HCT116 (cell line): ENCODE measurements around the gene CLIP2. TPM values are rescaled to one million over a fixed set of nuclear protein-coding genes. Genes with fewer than 3 reads are reported as not detected.

Experiments used
- ATAC-seq: fragments of 200-7000 bp; cut with Tn5 transposase; 2 replicates; pipeline ENCODE4 v1.9.1; 2020; ENCODE audit warnings: mild to moderate bottlenecking, moderate library complexity
- BruUV-seq: library from RNA; stranded (reverse); fragments of 400-500 nt; replicated peaks from 2 replicates; lab custom pipeline; 2021; lab: Mats Ljungman, UMichigan
- CTCF ChIA-PET: fragments of 300-600 bp; sonication (Branson Sonifier 250); formaldehyde crosslinking; loops from one replicate; lab custom pipeline; 2021; ENCODE audit warnings: antibody characterized with exemption; lab: Charles Lee
- POLR2A ChIA-PET: fragments of 300-600, 350-600 bp; sonication (Branson Sonifier 250); formaldehyde crosslinking; loops from one replicate; lab custom pipeline; 2021; ENCODE audit warnings: antibody characterized with exemption; lab: Charles Lee
- RAD21 ChIA-PET, 2 experiments: fragments of 300-600 bp; sonication (Branson Sonifier 250); formaldehyde crosslinking; loops; one replicate each; lab custom pipeline; 2023; ENCODE audit warnings: low total read pairs in 2 of 2; ENCODE audit not compliant: uncharacterized antibody in 2 of 2, unreplicated experiment in 2 of 2, low non-redundant PET in 1 of 2; lab: Charles Lee
- DNase-seq: peaks from one replicate; pipeline ENCODE4 v3.0.0-alpha.2; 2010; ENCODE audit warnings: low read depth, low spot score
- H2AFZ ChIP-seq: fragments of 200-600 bp; shearing (Covaris generic), sonication (generic); 2 replicates; pipeline ENCODE4 v1.6.1; 2017; ENCODE audit warnings: low read depth, mixed run types, mixed read lengths, antibody characterized with exemption, low read length; ENCODE audit not compliant: poor library complexity, severe bottlenecking
- H3K27ac ChIP-seq: 2 replicates; pipeline ENCODE4 v1.5.1; 2012; ENCODE audit warnings: low read depth, low read length
- H3K27me3 ChIP-seq: fragments of 200-600 bp; sonication (generic); 2 replicates; pipeline ENCODE4 v1.6.1; 2016; ENCODE audit warnings: mixed run types, low read length, mixed read lengths; ENCODE audit not compliant: insufficient read depth
- H3K36me3 ChIP-seq, 2 experiments: fragments of 200-500 bp in 1 of 2; fragments of 200-600 bp in 1 of 2; sonication (Bioruptor generic) in 1 of 2; sonication (generic) in 1 of 2; 2 replicates each; pipeline versions ENCODE4 v1.5.1 to v1.6.1; 2014 to 2016; ENCODE audit warnings: low read length in 2 of 2, inconsistent platforms in 1 of 2, mixed read lengths in 1 of 2, mixed run types in 1 of 2; ENCODE audit not compliant: insufficient read depth in 2 of 2, control insufficient read depth in 1 of 2
- H3K4me1 ChIP-seq, 2 experiments: fragments of 200-600 bp in 1 of 2; sonication (generic) in 1 of 2; 2 replicates each; pipeline versions ENCODE4 v1.5.1 to v1.6.1; 2012 to 2017; ENCODE audit warnings: low read length in 2 of 2, inconsistent platforms in 1 of 2, mild to moderate bottlenecking in 1 of 2, mixed read lengths in 1 of 2, mixed run types in 1 of 2, moderate library complexity in 1 of 2; ENCODE audit not compliant: insufficient read depth in 2 of 2, control insufficient read depth in 1 of 2
- H3K4me2 ChIP-seq: fragments of 200-600 bp; sonication (generic); 2 replicates; pipeline ENCODE4 v1.6.1; 2017; ENCODE audit warnings: mixed run types, low read length, mixed read lengths
- H3K4me3 ChIP-seq, 2 experiments: fragments of 200-600 bp in 1 of 2; sonication (generic) in 1 of 2; replicated peaks in 1 of 2; 2 replicates each; pipeline ENCODE4 v1.5.1; 2011 to 2016; ENCODE audit warnings: low read length in 2 of 2, control low read depth in 1 of 2, low read depth in 1 of 2, mild to moderate bottlenecking in 1 of 2, mixed read lengths in 1 of 2, mixed run types in 1 of 2
- H3K79me2 ChIP-seq: fragments of 200-600 bp; sonication (generic); 2 replicates; pipeline ENCODE4 v1.6.1; 2017; ENCODE audit warnings: mild to moderate bottlenecking, mixed run types, low read length, moderate library complexity, mixed read lengths; ENCODE audit not compliant: insufficient read depth
- H3K9ac ChIP-seq: fragments of 200-600 bp; sonication (generic); 2 replicates; pipeline ENCODE4 v1.6.1; 2016; ENCODE audit warnings: low read length, mixed read lengths
- H3K9me2 ChIP-seq: fragments of 200-600 bp; sonication (generic), shearing (Covaris generic); 2 replicates; pipeline ENCODE4 v1.6.1; 2017; ENCODE audit warnings: mixed run types, mild to moderate bottlenecking, moderate library complexity; ENCODE audit not compliant: insufficient read depth
- H3K9me3 ChIP-seq, 2 experiments: fragments of 200-500 bp in 1 of 2; fragments of 200-600 bp in 1 of 2; sonication (Bioruptor generic) in 1 of 2; sonication (generic) in 1 of 2; 2 replicates each; pipeline ENCODE4 v1.6.1; 2014 to 2017; ENCODE audit warnings: low read length in 2 of 2, mixed read lengths in 2 of 2, inconsistent platforms in 1 of 2, low read depth in 1 of 2, mild to moderate bottlenecking in 1 of 2, mixed run types in 1 of 2, moderate library complexity in 1 of 2; ENCODE audit not compliant: control insufficient read depth in 1 of 2, insufficient read depth in 1 of 2
- H4K20me1 ChIP-seq: fragments of 200-600 bp; sonication (generic), shearing (Covaris generic); 2 replicates; pipeline ENCODE4 v1.6.1; 2017; ENCODE audit warnings: mixed run types, mild to moderate bottlenecking, moderate library complexity; ENCODE audit not compliant: insufficient read depth
- CBX3 ChIP-seq: IDR thresholded peaks from 2 replicates; pipeline ENCODE4 v1.6.1; 2012; ENCODE audit warnings: low read depth
- CEBPB ChIP-seq: IDR thresholded peaks from 2 replicates; pipeline ENCODE4 v1.6.1; 2012; ENCODE audit warnings: low read depth
- EZH2phosphoT487 ChIP-seq: fragments of 200-600 bp; IDR thresholded peaks from 2 replicates; pipeline ENCODE4 v1.6.1; 2018; ENCODE audit warnings: antibody characterized with exemption, borderline replicate concordance
- JUND ChIP-seq: IDR thresholded peaks from 2 replicates; pipeline ENCODE4 v1.6.1; 2012
- MAX ChIP-seq: IDR thresholded peaks from 2 replicates; pipeline ENCODE4 v1.6.1; 2012
- POLR2AphosphoS5 ChIP-seq: IDR thresholded peaks from 2 replicates; pipeline ENCODE4 v1.6.1; 2011; ENCODE audit warnings: mild to moderate bottlenecking, low read depth, low read length, moderate library complexity
- RAD21 ChIP-seq: IDR thresholded peaks from 2 replicates; pipeline ENCODE4 v1.6.1; 2012; ENCODE audit warnings: low read depth, mild to moderate bottlenecking
- REST ChIP-seq: IDR thresholded peaks from 2 replicates; pipeline ENCODE4 v1.6.1; 2012; ENCODE audit warnings: low read depth
- SIN3A ChIP-seq: IDR thresholded peaks from 2 replicates; pipeline ENCODE4 v1.6.1; 2012; ENCODE audit warnings: low read depth
- SP1 ChIP-seq: IDR thresholded peaks from 2 replicates; pipeline ENCODE4 v1.6.1; 2012; ENCODE audit warnings: low read depth
- SRF ChIP-seq: IDR thresholded peaks from 2 replicates; pipeline ENCODE4 v1.6.1; 2012; ENCODE audit warnings: low read depth
- TCF7L2 ChIP-seq: IDR thresholded peaks from 2 replicates; pipeline ENCODE4 v1.7.0; 2011; ENCODE audit warnings: borderline replicate concordance, inconsistent platforms; ENCODE audit not compliant: insufficient read depth, insufficient read length; ENCODE audit errors: extremely low read depth
- YY1 ChIP-seq: IDR thresholded peaks from 2 replicates; pipeline ENCODE4 v1.6.1; 2011; ENCODE audit warnings: low read length, low read depth, moderate library complexity, mild to moderate bottlenecking; ENCODE audit not compliant: insufficient replicate concordance; ENCODE audit errors: extremely low read depth
- ZBTB33 ChIP-seq: IDR thresholded peaks from 2 replicates; pipeline ENCODE4 v1.6.1; 2011; ENCODE audit warnings: mild to moderate bottlenecking, low read length, moderate library complexity; ENCODE audit not compliant: insufficient replicate concordance; ENCODE audit errors: extremely low read depth
- ZNF274 ChIP-seq: fragments of 200-500 bp; sonication (Bioruptor generic); IDR thresholded peaks from 2 replicates; pipeline ENCODE4 v1.6.1; 2014; ENCODE audit warnings: mild to moderate bottlenecking, low read depth, low read length, inconsistent platforms
- intact Hi-C: fragments of 100-400 bp; cut with micrococcal nuclease; formaldehyde crosslinking; loops from 2 replicates; pipeline ENCODE4 v1.10.0; 2022
- total RNA-seq: library from RNA; stranded (reverse); gene quantifications from one replicate; pipeline ENCODE4 v1.2.1, GENCODE V29; 2021; ENCODE audit not compliant: unreplicated experiment
- TF ChIP-seq, protein P1 (sequence below), 3 experiments: fragments of 200-600 bp in 1 of 3; sonication (generic) in 1 of 3; IDR thresholded peaks in 2 of 3; conservative IDR thresholded peaks in 1 of 3; 2 replicates each; pipeline ENCODE4 v1.5.1; 2012 to 2017; ENCODE audit warnings: low read depth in 2 of 3, low read length in 2 of 3, antibody characterized with exemption in 1 of 3, borderline replicate concordance in 1 of 3, control low read depth in 1 of 3, mild to moderate bottlenecking in 1 of 3, mixed read lengths in 1 of 3, mixed run types in 1 of 3, moderate library complexity in 1 of 3; ENCODE audit not compliant: insufficient read depth in 1 of 3
- TF ChIP-seq, protein P2 (sequence below): IDR thresholded peaks from 2 replicates; pipeline ENCODE4 v1.6.1; 2012

The CLIP2 gene
- total RNA-seq, 1 experiment from 2014 or later, result 40.1 TPM

- CTCF ChIA-PET, result no interaction called here
- intact Hi-C loops, result no loop called here
- Histone ChIP-seq H3K27ac (no peak overlapping the region), H3K4me3 (no peak overlapping the region), H3K4me2 (no peak overlapping the region), H3K79me2 (no peaks in the 10 kb centered on the region), H3K9me2 (no peaks in the 10 kb centered on the region), H3K9ac (no peak overlapping the region), H3K4me1 (peaks cover 0 to 3% of the 10 kb centered on the region in 2 experiments; a peak in 2 of 4 replicates), H3K36me3 (peaks cover 0 to 6% of the 10 kb centered on the region in 2 experiments; a peak in 2 of 4 replicates), H2AFZ (no peak overlapping the region), H4K20me1 (no peaks in the 10 kb centered on the region), H3K9me3 (no peaks in the 10 kb centered on the region), H3K27me3 (no peaks in the 10 kb centered on the region)
- POLR2A ChIA-PET, result no interaction called here
- no peak for DNase-seq
- RAD21 ChIA-PET, result no interaction called here
- no peak for TF ChIP-seq MAX
- TF ChIP-seq, protein P1, sequence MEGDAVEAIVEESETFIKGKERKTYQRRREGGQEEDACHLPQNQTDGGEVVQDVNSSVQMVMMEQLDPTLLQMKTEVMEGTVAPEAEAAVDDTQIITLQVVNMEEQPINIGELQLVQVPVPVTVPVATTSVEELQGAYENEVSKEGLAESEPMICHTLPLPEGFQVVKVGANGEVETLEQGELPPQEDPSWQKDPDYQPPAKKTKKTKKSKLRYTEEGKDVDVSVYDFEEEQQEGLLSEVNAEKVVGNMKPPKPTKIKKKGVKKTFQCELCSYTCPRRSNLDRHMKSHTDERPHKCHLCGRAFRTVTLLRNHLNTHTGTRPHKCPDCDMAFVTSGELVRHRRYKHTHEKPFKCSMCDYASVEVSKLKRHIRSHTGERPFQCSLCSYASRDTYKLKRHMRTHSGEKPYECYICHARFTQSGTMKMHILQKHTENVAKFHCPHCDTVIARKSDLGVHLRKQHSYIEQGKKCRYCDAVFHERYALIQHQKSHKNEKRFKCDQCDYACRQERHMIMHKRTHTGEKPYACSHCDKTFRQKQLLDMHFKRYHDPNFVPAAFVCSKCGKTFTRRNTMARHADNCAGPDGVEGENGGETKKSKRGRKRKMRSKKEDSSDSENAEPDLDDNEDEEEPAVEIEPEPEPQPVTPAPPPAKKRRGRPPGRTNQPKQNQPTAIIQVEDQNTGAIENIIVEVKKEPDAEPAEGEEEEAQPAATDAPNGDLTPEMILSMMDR (IDR thresholded peaks at IDR 0.05 in 2 of 3, conservative IDR thresholded peaks at IDR 0.05 in 1 of 3; ENCODE audit: borderline replicate concordance in 1 of 3, insufficient read depth in 1 of 3, low read depth in 2 of 3, low read length in 2 of 3), result no peak
- no peak for TF ChIP-seq ZNF274
- TF ChIP-seq, protein P2, sequence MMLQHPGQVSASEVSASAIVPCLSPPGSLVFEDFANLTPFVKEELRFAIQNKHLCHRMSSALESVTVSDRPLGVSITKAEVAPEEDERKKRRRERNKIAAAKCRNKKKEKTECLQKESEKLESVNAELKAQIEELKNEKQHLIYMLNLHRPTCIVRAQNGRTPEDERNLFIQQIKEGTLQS, result no peak
- TF ChIP-seq SP1, result no peak
- TF ChIP-seq YY1, result no peak
- TF ChIP-seq RAD21, result no peak
- TF ChIP-seq REST, result no peak
- TF ChIP-seq ZBTB33, result no peak
- no peak for TF ChIP-seq CBX3
- no peak for TF ChIP-seq CEBPB
- no peak for TF ChIP-seq SRF
- no peak for TF ChIP-seq EZH2phosphoT487
- no peak for TF ChIP-seq SIN3A
- no peak for TF ChIP-seq TCF7L2
- TF ChIP-seq JUND, result no peak
- no peak for TF ChIP-seq POLR2AphosphoS5
- no peak for ATAC-seq
- no TSS peak for BruUV-seq
These were observed 118.8 kb downstream of the CLIP2 start for GRCh38 chr7:74407958-74408357.
